ENCODE results near the gene ZC3H8. TPM values are rescaled to one million over a fixed set of nuclear protein-coding genes. Genes with fewer than 3 reads are reported as not detected.

Gene ZC3H8
- total RNA-seq, 1 donor from 2014 or later, result 15.7 TPM

GRCh38 chr2:112239862-112240261 is 15.0 kb downstream of the ZC3H8 start:
- H3K4me3 ChIP-seq, result no peak overlapping the region
- intact Hi-C loops (cut with DNase I), result no loop called here
- no peaks in the 10 kb centered on the region for H3K4me1 ChIP-seq
- H3K36me3 ChIP-seq, result peaks cover 0 to 18% of the 10 kb centered on the region in 2 donors
- TF ChIP-seq POLR2A (IDR thresholded peaks at IDR 0.05) (no peak), CTCF (IDR thresholded peaks at IDR 0.05) (no peak), POLR2AphosphoS5 (IDR thresholded peaks at IDR 0.05; ENCODE audit: insufficient read depth in 1 of 2, low read depth in 1 of 2) (no peak)
- no peaks in the 10 kb centered on the region for H3K27me3 ChIP-seq
- DNase-seq (ENCODE audit: extremely low spot score in 2 of 2), result no peak
- H3K27ac ChIP-seq, result no peak overlapping the region
- no peaks in the 10 kb centered on the region for H3K9me3 ChIP-seq

- Histone ChIP-seq H3K27ac (no peak overlapping the region), H3K36me3 (peaks cover 2 to 22% of the 10 kb centered on the region in 2 donors), H3K4me3 (no peak overlapping the region), H3K4me1 (no peaks in the 10 kb centered on the region), H3K9me3 (no peaks in the 10 kb centered on the region), H3K27me3 (no peaks in the 10 kb centered on the region)
- DNase-seq (ENCODE audit: extremely low spot score in 2 of 2), result no peak
- TF ChIP-seq POLR2AphosphoS5 (IDR thresholded peaks at IDR 0.05; ENCODE audit: insufficient read depth in 1 of 2, low read depth in 1 of 2), result no peak
- no peak for TF ChIP-seq CTCF (IDR thresholded peaks at IDR 0.05)
- intact Hi-C loops (cut with DNase I), result no loop called here
Measured at GRCh38 chr2:112230371-112230770, 24.5 kb downstream of the ZC3H8 start.

GRCh38 chr2:112229348-112229747 is 25.5 kb downstream of the ZC3H8 start:
- no peak overlapping the region for H3K27ac ChIP-seq

GRCh38 chr2:112220831-112221230 is 34.0 kb downstream of the ZC3H8 start:
- H3K27ac ChIP-seq, result no peak overlapping the region
- H3K9me3 ChIP-seq, result no peaks in the 10 kb centered on the region
- no peaks in the 10 kb centered on the region for H3K27me3 ChIP-seq
- H3K36me3 ChIP-seq, result peaks cover 0 to 8% of the 10 kb centered on the region in 2 donors
- DNase-seq (ENCODE audit: extremely low spot score in 2 of 2), result no peak
- intact Hi-C loops (cut with DNase I), result no loop called here
- H3K4me3 ChIP-seq, result no peak overlapping the region
- H3K4me1 ChIP-seq, result no peaks in the 10 kb centered on the region
- TF ChIP-seq POLR2AphosphoS5 (IDR thresholded peaks at IDR 0.05; ENCODE audit: insufficient read depth in 1 of 2, low read depth in 1 of 2) (no peak), POLR2A (IDR thresholded peaks at IDR 0.05) (no peak), CTCF (IDR thresholded peaks at IDR 0.05) (no peak)

More at GRCh38 chr2:112229348-112229747, 25.5 kb downstream of the ZC3H8 start:
- H3K4me1 ChIP-seq, result no peaks in the 10 kb centered on the region
- no peaks in the 10 kb centered on the region for H3K9me3 ChIP-seq
- intact Hi-C loops (cut with DNase I), result no loop called here
- H3K36me3 ChIP-seq, result peaks cover 2 to 16% of the 10 kb centered on the region in 2 donors
- TF ChIP-seq CTCF (IDR thresholded peaks at IDR 0.05) (no peak), POLR2AphosphoS5 (IDR thresholded peaks at IDR 0.05; ENCODE audit: insufficient read depth in 1 of 2, low read depth in 1 of 2) (no peak), POLR2A (IDR thresholded peaks at IDR 0.05) (no peak)
- no peak for DNase-seq (ENCODE audit: extremely low spot score in 2 of 2)
- H3K27me3 ChIP-seq, result no peaks in the 10 kb centered on the region
- H3K4me3 ChIP-seq, result no peak overlapping the region

- DNase-seq (ENCODE audit: extremely low spot score in 2 of 2), result no peak
- intact Hi-C loops (cut with DNase I), result no loop called here
- H3K4me1 ChIP-seq, result no peaks in the 10 kb centered on the region
- H3K27ac ChIP-seq, result no peak overlapping the region
- H3K36me3 ChIP-seq, result peaks cover 0 to 13% of the 10 kb centered on the region in 2 donors
- no peaks in the 10 kb centered on the region for H3K27me3 ChIP-seq
- no peak overlapping the region for H3K4me3 ChIP-seq
- H3K9me3 ChIP-seq, result no peaks in the 10 kb centered on the region
- no peak for TF ChIP-seq POLR2AphosphoS5 (IDR thresholded peaks at IDR 0.05; ENCODE audit: insufficient read depth in 1 of 2, low read depth in 1 of 2)
- no peak for TF ChIP-seq CTCF (IDR thresholded peaks at IDR 0.05)
- no peak for TF ChIP-seq POLR2A (IDR thresholded peaks at IDR 0.05)
Measured at GRCh38 chr2:112220186-112220585, 34.7 kb downstream of the ZC3H8 start.
